ENCODE data around the gene KRTAP10-11. TPM values are rescaled to one million over a fixed set of nuclear protein-coding genes. Genes with fewer than 3 reads are reported as not detected.

KRTAP10-11 gene
- total RNA-seq, 5 donors from 2014 or later (not counting 1 experiment from before 2014, with no cell fraction given), result not detected

- peak overlapping the region in 1 of 2 donors; percentile 10 for H3K4me3 ChIP-seq (ENCODE audit: control insufficient read depth in 1 of 2, extremely low read depth in 1 of 2, low read length in 1 of 2)
- peak overlapping the region; percentile 82 for H3K27ac ChIP-seq (ENCODE audit: low read length)
- Mint-ChIP-seq H3K27ac (peak overlapping the region; percentile 95 to 98), H3K4me3 (peak overlapping the region; percentile 11 to 74 (median 47)), H3K27me3 (no peaks in the 10 kb centered on the region), H3K4me1 (peaks cover 46 to 62% (median 55%) of the 10 kb centered on the region in 3 donors), H3K9me3 (peaks cover 32 to 37% (median 33%) of the 10 kb centered on the region in 3 donors), H3K36me3 (peaks cover 31% of the 10 kb centered on the region)
- CTCF ChIA-PET, result interaction anchor here (0.5 to 1.6 kb wide), 9 partner anchors 10 to 126 kb away, joined by 3 to 10 read pairs (median 3); partner anchors contain the start of genes KRTAP12-3 (in 1 of the 2) and KRTAP12-4 (in 1 of the 2)
- H3K4me1 ChIP-seq (ENCODE audit: control insufficient read depth in 1 of 2, extremely low read depth in 1 of 2, insufficient read depth in 2 of 2, low read length in 2 of 2), result peaks cover 17 to 43% of the 10 kb centered on the region in 2 experiments
- POLR2A ChIA-PET, result interaction anchor here in 1 of 2 donors (0.5 to 1.1 kb wide), 2 partner anchors 39 to 175 kb away, joined by 4 read pairs; partner anchors contain the start of gene KRTAP12-3
- peaks cover 7% of the 10 kb centered on the region for H3K9me3 ChIP-seq
- H3K36me3 ChIP-seq (ENCODE audit: control insufficient read depth in 2 of 2, extremely low read depth in 1 of 2, insufficient read depth in 1 of 2, low read length in 1 of 2), result no peaks in the 10 kb centered on the region
- DNase-seq (peak; percentile 43 to 81 (median 60)), ATAC-seq (replicated peaks in 1 of 4) (peak; percentile 97 to 100 (median 100))
- WGBS (ENCODE audit: insufficient coverage), result 0% methylated on average over 1 of the region's 3 CpGs
- peaks cover 0 to 9% of the 10 kb centered on the region in 2 experiments for H3K27me3 ChIP-seq (replicated peaks in 1 of 2; ENCODE audit: control insufficient read depth in 2 of 2, extremely low read depth in 1 of 2, insufficient read depth in 2 of 2, low read length in 1 of 2)
Observed at GRCh38 chr21:44618909-44619308, 27.3 kb upstream of the KRTAP10-11 start.

GRCh38 chr21:44619886-44620285 is 26.3 kb upstream of the KRTAP10-11 start:
- H3K27me3 Mint-ChIP-seq, result no peaks in the 10 kb centered on the region
- H3K4me1 Mint-ChIP-seq, result peaks cover 46 to 56% (median 52%) of the 10 kb centered on the region in 3 donors
- H3K4me3 Mint-ChIP-seq, result peak overlapping the region in 1 of 3 donors; percentile 74
- ATAC-seq (replicated peaks in 1 of 4), result no peak
- H3K36me3 Mint-ChIP-seq, result peaks cover 34% of the 10 kb centered on the region
- H3K9me3 Mint-ChIP-seq, result peaks cover 39 to 45% (median 41%) of the 10 kb centered on the region in 3 donors
- H3K4me3 ChIP-seq (ENCODE audit: control insufficient read depth in 1 of 2, extremely low read depth in 1 of 2, low read length in 1 of 2), result no peak overlapping the region
- peaks cover 0 to under 1% of the 10 kb centered on the region in 2 experiments for H3K27me3 ChIP-seq (replicated peaks in 1 of 2; ENCODE audit: control insufficient read depth in 2 of 2, extremely low read depth in 1 of 2, insufficient read depth in 2 of 2, low read length in 1 of 2)
- H3K9me3 ChIP-seq, result peaks cover 7% of the 10 kb centered on the region
- H3K27ac ChIP-seq (ENCODE audit: low read length), result peak overlapping the region; percentile 82
- H3K36me3 ChIP-seq (ENCODE audit: control insufficient read depth in 2 of 2, extremely low read depth in 1 of 2, insufficient read depth in 1 of 2, low read length in 1 of 2), result no peaks in the 10 kb centered on the region
- H3K27ac Mint-ChIP-seq, result peak overlapping the region; percentile 95 to 98
- no peak for DNase-seq
- ChIA-PET CTCF (interaction anchor here in 1 of 2 donors (1.3 to 1.6 kb wide), 2 partner anchors 38 to 49 kb away, joined by 3 to 10 read pairs; partner anchors contain the start of gene KRTAP12-3), POLR2A (no interaction called here)
- WGBS (ENCODE audit: insufficient coverage), result 96% methylated on average over 4 of the region's 6 CpGs
- peaks cover 17 to 43% of the 10 kb centered on the region in 2 experiments for H3K4me1 ChIP-seq (ENCODE audit: control insufficient read depth in 1 of 2, extremely low read depth in 1 of 2, insufficient read depth in 2 of 2, low read length in 2 of 2)

GRCh38 chr21:44623575-44623974 is 22.6 kb upstream of the KRTAP10-11 start:
- Mint-ChIP-seq H3K36me3 (peaks cover 34% of the 10 kb centered on the region), H3K4me1 (peaks cover 24 to 36% (median 29%) of the 10 kb centered on the region in 3 donors), H3K4me3 (no peak overlapping the region), H3K27me3 (no peaks in the 10 kb centered on the region), H3K9me3 (peaks cover 39 to 48% (median 42%) of the 10 kb centered on the region in 3 donors), H3K27ac (no peak overlapping the region)
- H3K36me3 ChIP-seq (ENCODE audit: control insufficient read depth in 2 of 2, extremely low read depth in 1 of 2, insufficient read depth in 1 of 2, low read length in 1 of 2), result no peaks in the 10 kb centered on the region
- H3K27me3 ChIP-seq (replicated peaks in 1 of 2; ENCODE audit: control insufficient read depth in 2 of 2, extremely low read depth in 1 of 2, insufficient read depth in 2 of 2, low read length in 1 of 2), result no peaks in the 10 kb centered on the region
- ChIA-PET CTCF (no interaction called here), POLR2A (no interaction called here)
- no peak for ATAC-seq (replicated peaks in 1 of 4)
- peaks cover 7 to 49% of the 10 kb centered on the region in 2 experiments for H3K4me1 ChIP-seq (ENCODE audit: control insufficient read depth in 1 of 2, extremely low read depth in 1 of 2, insufficient read depth in 2 of 2, low read length in 2 of 2)
- H3K9me3 ChIP-seq, result peaks cover 7% of the 10 kb centered on the region
- no peak overlapping the region for H3K4me3 ChIP-seq (ENCODE audit: control insufficient read depth in 1 of 2, extremely low read depth in 1 of 2, low read length in 1 of 2)
- H3K27ac ChIP-seq (ENCODE audit: low read length), result no peak overlapping the region
- no peak for DNase-seq

- Mint-ChIP-seq H3K4me3 (peak overlapping the region in 1 of 3 donors; percentile 17), H3K36me3 (peaks cover 23% of the 10 kb centered on the region), H3K9me3 (peaks cover 28 to 42% (median 34%) of the 10 kb centered on the region in 3 donors), H3K4me1 (peaks cover 16 to 32% (median 29%) of the 10 kb centered on the region in 3 donors), H3K27me3 (no peaks in the 10 kb centered on the region), H3K27ac (no peak overlapping the region)
- H3K9me3 ChIP-seq, result peaks cover 3% of the 10 kb centered on the region
- no peak overlapping the region for H3K4me3 ChIP-seq (ENCODE audit: control insufficient read depth in 1 of 2, extremely low read depth in 1 of 2, low read length in 1 of 2)
- peaks cover 9 to 58% of the 10 kb centered on the region in 2 experiments for H3K4me1 ChIP-seq (ENCODE audit: control insufficient read depth in 1 of 2, extremely low read depth in 1 of 2, insufficient read depth in 2 of 2, low read length in 2 of 2)
- no peaks in the 10 kb centered on the region for H3K36me3 ChIP-seq (ENCODE audit: control insufficient read depth in 2 of 2, extremely low read depth in 1 of 2, insufficient read depth in 1 of 2, low read length in 1 of 2)
- no peaks in the 10 kb centered on the region for H3K27me3 ChIP-seq (replicated peaks in 1 of 2; ENCODE audit: control insufficient read depth in 2 of 2, extremely low read depth in 1 of 2, insufficient read depth in 2 of 2, low read length in 1 of 2)
- DNase-seq (no peak), ATAC-seq (replicated peaks in 1 of 4) (no peak)
- CTCF ChIA-PET, result interaction anchor here in 1 of 2 donors (0.6 kb wide), 1 partner anchor 1108 kb away, joined by 3 read pairs; no protein-coding TSS in a partner anchor
- POLR2A ChIA-PET, result no interaction called here
- H3K27ac ChIP-seq (ENCODE audit: low read length), result no peak overlapping the region
- WGBS (ENCODE audit: insufficient coverage), result 100% methylated on average over 1 of the region's 7 CpGs
Observed at GRCh38 chr21:44625756-44626155, 20.5 kb upstream of the KRTAP10-11 start.

- Mint-ChIP-seq H3K27ac (no peak overlapping the region), H3K27me3 (no peaks in the 10 kb centered on the region), H3K9me3 (peaks cover 33 to 45% (median 37%) of the 10 kb centered on the region in 3 donors), H3K4me1 (peaks cover 15 to 32% (median 31%) of the 10 kb centered on the region in 3 donors), H3K36me3 (peaks cover 26% of the 10 kb centered on the region), H3K4me3 (peak overlapping the region in 1 of 3 donors; percentile 17)
- H3K27ac ChIP-seq (ENCODE audit: low read length), result no peak overlapping the region
- WGBS (ENCODE audit: insufficient coverage), result 26% methylated on average over 9 of the region's 10 CpGs
- POLR2A ChIA-PET, result no interaction called here
- H3K4me3 ChIP-seq (ENCODE audit: control insufficient read depth in 1 of 2, extremely low read depth in 1 of 2, low read length in 1 of 2), result no peak overlapping the region
- H3K9me3 ChIP-seq, result peaks cover 4% of the 10 kb centered on the region
- H3K27me3 ChIP-seq (replicated peaks in 1 of 2; ENCODE audit: control insufficient read depth in 2 of 2, extremely low read depth in 1 of 2, insufficient read depth in 2 of 2, low read length in 1 of 2), result no peaks in the 10 kb centered on the region
- CTCF ChIA-PET, result interaction anchor here in 1 of 2 donors (0.6 kb wide), 1 partner anchor 1107 kb away, joined by 3 read pairs; no protein-coding TSS in a partner anchor
- DNase-seq, result peak in 18 of 35 experiments; percentile 10 to 57 (median 22)
- H3K36me3 ChIP-seq (ENCODE audit: control insufficient read depth in 2 of 2, extremely low read depth in 1 of 2, insufficient read depth in 1 of 2, low read length in 1 of 2), result no peaks in the 10 kb centered on the region
- H3K4me1 ChIP-seq (ENCODE audit: control insufficient read depth in 1 of 2, extremely low read depth in 1 of 2, insufficient read depth in 2 of 2, low read length in 2 of 2), result peaks cover 9 to 58% of the 10 kb centered on the region in 2 experiments
- peak in 1 of 4 experiments; percentile 54 for ATAC-seq (replicated peaks in 1 of 4)
Observed at GRCh38 chr21:44626262-44626661, 20.0 kb upstream of the KRTAP10-11 start.

- Histone ChIP-seq H3K36me3 (ENCODE audit: control insufficient read depth in 2 of 2, extremely low read depth in 1 of 2, insufficient read depth in 1 of 2, low read length in 1 of 2) (no peaks in the 10 kb centered on the region), H3K4me1 (ENCODE audit: control insufficient read depth in 1 of 2, extremely low read depth in 1 of 2, insufficient read depth in 2 of 2, low read length in 2 of 2) (peaks cover 9 to 58% of the 10 kb centered on the region in 2 experiments), H3K4me3 (ENCODE audit: control insufficient read depth in 1 of 2, extremely low read depth in 1 of 2, low read length in 1 of 2) (no peak within 1 kb of the TSS), H3K27ac (ENCODE audit: low read length) (no peak within 1 kb of the TSS), H3K9me3 (peaks cover 4% of the 10 kb centered on the region), H3K27me3 (replicated peaks in 1 of 2; ENCODE audit: control insufficient read depth in 2 of 2, extremely low read depth in 1 of 2, insufficient read depth in 2 of 2, low read length in 1 of 2) (no peaks in the 10 kb centered on the region)
- peak within 1 kb of the TSS in 1 of 2 donors; percentile 28 for H3K27ac Mint-ChIP-seq
- DNase-seq, result no peak
- CTCF ChIA-PET, result no interaction called here
- peaks cover 28% of the 10 kb centered on the region for H3K36me3 Mint-ChIP-seq
- peaks cover 15 to 32% (median 31%) of the 10 kb centered on the region in 3 donors for H3K4me1 Mint-ChIP-seq
- ATAC-seq (replicated peaks in 1 of 4), result no peak
- peak within 1 kb of the TSS in 1 of 3 donors; percentile 17 for H3K4me3 Mint-ChIP-seq
- POLR2A ChIA-PET, result no interaction called here
- no peaks in the 10 kb centered on the region for H3K27me3 Mint-ChIP-seq
- 53% methylated on average over 5 of the region's 7 CpGs for WGBS (ENCODE audit: insufficient coverage)
- H3K9me3 Mint-ChIP-seq, result peaks cover 35 to 49% (median 40%) of the 10 kb centered on the region in 3 donors
Observed at GRCh38 chr21:44626673-44627143, 19.5 kb upstream of the KRTAP10-11 start, which contains the start of gene KRTAP10-9. KRTAP10-9 (plus strand) TSS chr21:44627093; CDS start chr21:44627172, 79 bp downstream.

All from T-cell (primary cell).